HG03520 (cell line): ENCODE measurements around the gene GGCX.
"Not testable (repeated sequence)": the region's sequence is repeated elsewhere in the genome, so short reads cannot be mapped to it uniquely, and the experiment has no call there.

Experiments used
- ATAC-seq: cut with Tn5 transposase; IDR thresholded peaks from one replicate; pipeline ENCODE4 v1.9.1; 2021; ENCODE audit warnings: mild to moderate bottlenecking, moderate library complexity; ENCODE audit not compliant: unreplicated experiment

GGCX gene

GRCh38 chr2:85577063-85577385 lies 15.7 kb upstream of the GGCX start:
- no peak for ATAC-seq

- ATAC-seq = no peak
Measured at GRCh38 chr2:85575739-85576138, 14.4 kb upstream of the GGCX start.

GRCh38 chr2:85566265-85566664 lies 5.0 kb upstream of the GGCX start:
- ATAC-seq = no peak

GRCh38 chr2:85564144-85564563 lies 2.9 kb upstream of the GGCX start:
- ATAC-seq = no peak

- peak; percentile 6 for ATAC-seq
Measured at GRCh38 chr2:85560812-85561279, 447 bp downstream of the GGCX start.

- not testable (repeated sequence) for ATAC-seq
Measured at GRCh38 chr2:85560403-85560726, 928 bp downstream of the GGCX start.

- no peak for ATAC-seq
Measured at GRCh38 chr2:85558160-85558559, 3.1 kb downstream of the GGCX start.

- ATAC-seq = no peak
Measured at GRCh38 chr2:85557130-85557529, 4.2 kb downstream of the GGCX start.

- no peak for ATAC-seq
Measured at GRCh38 chr2:85554980-85555612, 6.2 kb downstream of the GGCX start.

GRCh38 chr2:85553184-85553583 lies 8.1 kb downstream of the GGCX start:
- ATAC-seq = no peak

- ATAC-seq = peak; percentile 55
Measured at GRCh38 chr2:85551698-85552678, 9.3 kb downstream of the GGCX start.

GRCh38 chr2:85550486-85550885 lies 10.8 kb downstream of the GGCX start:
- ATAC-seq = no peak

- ATAC-seq = no peak
Measured at GRCh38 chr2:85549826-85550225, 11.5 kb downstream of the GGCX start.

- ATAC-seq = no peak
Measured at GRCh38 chr2:85549095-85549494, 12.2 kb downstream of the GGCX start.

- no peak for ATAC-seq
Measured at GRCh38 chr2:85548608-85548900, 12.7 kb downstream of the GGCX start.

GRCh38 chr2:85547859-85548607 lies 13.3 kb downstream of the GGCX start:
- ATAC-seq = no peak

- no peak for ATAC-seq
Measured at GRCh38 chr2:85547089-85547858, 14.0 kb downstream of the GGCX start.

GRCh38 chr2:85545780-85546240 lies 15.5 kb downstream of the GGCX start:
- no peak for ATAC-seq

- not testable (repeated sequence) for ATAC-seq
Measured at GRCh38 chr2:85544915-85545779, 16.1 kb downstream of the GGCX start.

GRCh38 chr2:85544254-85544691 lies 17.0 kb downstream of the GGCX start:
- ATAC-seq = not testable (repeated sequence)
